GM23248 (cell line): ENCODE data around the gene AGAP1.

Source experiments
- EZH2 ChIP-seq: fragments of 200-600 bp; sonication (generic); IDR thresholded peaks from 2 replicates; pipeline ENCODE4 v1.6.1; 2018; ENCODE audit warnings: antibody characterized with exemption, mild to moderate bottlenecking; ENCODE audit not compliant: insufficient read depth, poor library complexity, severe bottlenecking
- EZH2phosphoT487 ChIP-seq: fragments of 200-600 bp; sonication (generic); IDR thresholded peaks from 2 replicates; pipeline ENCODE4 v1.6.1; 2018; ENCODE audit warnings: antibody characterized with exemption, moderate library complexity, mild to moderate bottlenecking, low read depth; ENCODE audit not compliant: insufficient read depth

GRCh38 chr2:235467588-235467987 is 26.3 kb upstream of the AGAP1 start:
- TF ChIP-seq EZH2phosphoT487 (no peak), EZH2 (no peak)
